CD14-positive monocyte (primary cell): ENCODE results near the gene SCAF4. TPM values are rescaled to one million over a fixed set of nuclear protein-coding genes. Genes with fewer than 3 reads are reported as not detected.

Source experiments
- DNase-seq, 3 donors: peaks; one replicate each; pipeline ENCODE4 v3.0.0-alpha.2; 2011 to 2022
- H2AFZ ChIP-seq: 2 replicates; pipeline ENCODE4 v1.6.0; 2012; ENCODE audit warnings: mild to moderate bottlenecking, low read depth, low read length, inconsistent platforms; ENCODE audit not compliant: insufficient read depth, poor library complexity, severe bottlenecking
- H3K27ac ChIP-seq, 2 donors: 1 replicate in 1 of 2; 2 replicates in 1 of 2; pipeline ENCODE4 v1.5.1; 2012 to 2013; ENCODE audit warnings: low read length in 2 of 2, control low read depth in 1 of 2, inconsistent platforms in 1 of 2, low read depth in 1 of 2, mild to moderate bottlenecking in 1 of 2
- H3K27me3 ChIP-seq, 2 donors: one replicate each; pipeline versions ENCODE4 v1.6.0 to v1.6.1; 2011 to 2013; ENCODE audit warnings: low read length in 2 of 2; ENCODE audit not compliant: control insufficient read depth in 2 of 2, insufficient read depth in 2 of 2
- H3K36me3 ChIP-seq, 2 donors: replicated peaks in 1 of 2; 1 replicate in 1 of 2; 2 replicates in 1 of 2; pipeline versions ENCODE4 v1.5.1 to v1.6.1; 2012 to 2013; ENCODE audit warnings: low read length in 2 of 2, control low read depth in 1 of 2, inconsistent platforms in 1 of 2, mild to moderate bottlenecking in 1 of 2; ENCODE audit not compliant: insufficient read depth in 2 of 2, control insufficient read depth in 1 of 2
- H3K4me1 ChIP-seq, 2 donors: 1 replicate in 1 of 2; 2 replicates in 1 of 2; pipeline versions ENCODE4 v1.5.1 to v1.6.1; 2012 to 2013; ENCODE audit warnings: low read length in 2 of 2, control low read depth in 1 of 2, inconsistent platforms in 1 of 2, mild to moderate bottlenecking in 1 of 2, moderate library complexity in 1 of 2; ENCODE audit not compliant: insufficient read depth in 2 of 2, control insufficient read depth in 1 of 2
- H3K4me2 ChIP-seq: replicated peaks from 2 replicates; pipeline ENCODE3; 2012; ENCODE audit warnings: low read length, moderate library complexity, mild to moderate bottlenecking; ENCODE audit not compliant: poor library complexity, severe bottlenecking; ENCODE audit errors: extremely low read depth
- H3K4me3 ChIP-seq, 3 experiments: fragments of 200-600 bp in 1 of 3; sonication (generic) in 1 of 3; replicated peaks in 1 of 3; 1 replicate in 2 of 3; 2 replicates in 1 of 3; pipeline ENCODE4 v1.5.1; 2011 to 2013; ENCODE audit warnings: low read length in 3 of 3, mild to moderate bottlenecking in 3 of 3, control low read depth in 2 of 3, low read depth in 2 of 3, inconsistent platforms in 1 of 3, moderate library complexity in 1 of 3
- H3K79me2 ChIP-seq: 2 replicates; pipeline ENCODE4 v1.6.0; 2012; ENCODE audit warnings: mild to moderate bottlenecking, control low read depth, inconsistent platforms, low read length, moderate library complexity; ENCODE audit not compliant: insufficient read depth
- H3K9ac ChIP-seq: 2 replicates; pipeline ENCODE4 v1.6.0; 2017; ENCODE audit warnings: low read length, mild to moderate bottlenecking; ENCODE audit not compliant: insufficient read depth, poor library complexity, severe bottlenecking
- H3K9me3 ChIP-seq, 2 donors: replicated peaks in 1 of 2; 1 replicate in 1 of 2; 2 replicates in 1 of 2; pipeline versions ENCODE4 v1.5.1 to v1.6.1; 2012 to 2013; ENCODE audit warnings: low read length in 2 of 2, control low read depth in 1 of 2; ENCODE audit not compliant: control insufficient read depth in 1 of 2, insufficient read depth in 1 of 2
- H4K20me1 ChIP-seq: 2 replicates; pipeline ENCODE4 v1.6.0; 2012; ENCODE audit warnings: mild to moderate bottlenecking, low read length, control low read depth, moderate library complexity; ENCODE audit not compliant: insufficient read depth
- H3K27ac Mint-ChIP-seq, 7 donors: one replicate each; pipeline ENCODE4 v1.8.0; 2020; ENCODE audit warnings: mild to moderate bottlenecking in 7 of 7, mixed read lengths in 7 of 7, moderate library complexity in 6 of 7, inconsistent platforms in 2 of 7
- H3K27me3 Mint-ChIP-seq, 3 donors: one replicate each; pipeline ENCODE4 v1.8.0; 2021 to 2022; ENCODE audit warnings: low read depth in 3 of 3, mild to moderate bottlenecking in 3 of 3, mixed read lengths in 3 of 3, moderate library complexity in 3 of 3, inconsistent platforms in 1 of 3
- H3K36me3 Mint-ChIP-seq, 2 donors: one replicate each; pipeline ENCODE4 v1.8.0; 2020; ENCODE audit warnings: mixed read lengths in 2 of 2, inconsistent platforms in 1 of 2, mild to moderate bottlenecking in 1 of 2
- H3K4me1 Mint-ChIP-seq: one replicate; pipeline ENCODE4 v1.8.0; 2020; ENCODE audit warnings: mild to moderate bottlenecking, mixed read lengths
- H3K4me3 Mint-ChIP-seq, 2 donors: one replicate each; pipeline ENCODE4 v1.8.0; 2020; ENCODE audit warnings: mild to moderate bottlenecking in 2 of 2, mixed read lengths in 2 of 2, moderate library complexity in 1 of 2
- H3K9me3 Mint-ChIP-seq, 7 donors: one replicate each; pipeline ENCODE4 v1.8.0; 2020 to 2022; ENCODE audit warnings: mixed read lengths in 7 of 7, mild to moderate bottlenecking in 6 of 7, moderate library complexity in 6 of 7, inconsistent platforms in 2 of 7
- WGBS: methylation state at CpG from one replicate; pipeline ENCODE4 v1.1.5; 2013; ENCODE audit warnings: missing lambda C conversion rate; ENCODE audit not compliant: insufficient coverage; 5-methylcytosine and 5-hydroxymethylcytosine counted together
- intact Hi-C, 2 donors: fragments of 100-400 bp; cut with micrococcal nuclease; formaldehyde crosslinking; loops; one replicate each; pipeline versions ENCODE4 v1.15.0 to v1.15.1; 2023
- polyA plus RNA-seq, 3 donors: library from polyadenylated mRNA; depleted of rRNA in 1 of 3; unstranded in 2 of 3; stranded (reverse) in 1 of 3; fragments of 300-500 nt in 2 of 3; fragments of >200 nt in 1 of 3; fragmentation: Illumina TruSeq in 2 of 3; gene quantifications; 1 replicate in 2 of 3; 2 replicates in 1 of 3; pipeline ENCODE4 v1.2.3, GENCODE V29; 2012 to 2021
- small RNA-seq: library from RNA; depleted of rRNA; stranded (forward); fragments of <200 nt; gene quantifications from one replicate; pipeline ENCODE3, GENCODE V24; 2012; ENCODE audit warnings: low read depth; ENCODE audit not compliant: insufficient read length
- TF ChIP-seq, protein P1 (sequence below): fragments of 200-600 bp; IDR thresholded peaks from one replicate; pipeline ENCODE4 v1.8.0; 2022; ENCODE audit warnings: antibody characterized with exemption, mild to moderate bottlenecking

The SCAF4 gene
- polyA plus RNA-seq, 3 donors: 4.6 to 28.7 (median 11.3) TPM

DNA sequence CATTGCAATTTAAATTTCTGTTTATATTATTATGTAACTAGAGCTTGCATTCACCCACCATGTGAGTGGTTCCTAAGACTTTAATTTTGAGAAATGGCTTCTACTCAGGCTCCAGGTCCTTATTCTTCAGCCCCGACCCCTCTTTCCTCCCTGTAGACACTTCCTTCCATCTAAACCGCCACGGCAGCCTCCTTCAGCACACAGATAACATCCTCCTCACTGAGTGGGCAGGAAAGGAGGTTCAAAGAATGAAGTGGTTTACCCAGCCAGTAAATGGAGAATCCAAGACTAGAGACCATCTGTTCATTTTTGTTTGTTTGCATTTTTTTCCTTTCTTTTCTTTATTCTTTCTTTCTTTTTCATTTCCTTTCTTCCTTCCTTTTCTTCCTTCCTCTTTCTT is 109.5 kb downstream of the SCAF4 start:
- Histone ChIP-seq H3K9ac (no peak overlapping the region), H3K27me3 (no peaks in the 10 kb centered on the region), H3K4me2 (no peak overlapping the region), H3K36me3 (no peaks in the 10 kb centered on the region), H4K20me1 (no peaks in the 10 kb centered on the region), H3K79me2 (no peaks in the 10 kb centered on the region), H3K9me3 (peaks cover 0 to 2% of the 10 kb centered on the region in 2 donors), H3K4me3 (no peak overlapping the region), H2AFZ (no peak overlapping the region), H3K27ac (no peak overlapping the region), H3K4me1 (no peaks in the 10 kb centered on the region)
- Mint-ChIP-seq H3K4me3 (no peak overlapping the region), H3K4me1 (peaks cover 12% of the 10 kb centered on the region), H3K27me3 (peaks cover 1 to 3% (median 2%) of the 10 kb centered on the region in 3 donors), H3K27ac (no peak overlapping the region), H3K9me3 (peaks cover 2 to 11% (median 5%) of the 10 kb centered on the region in 7 donors), H3K36me3 (no peaks in the 10 kb centered on the region)
- TF ChIP-seq, protein P1, sequence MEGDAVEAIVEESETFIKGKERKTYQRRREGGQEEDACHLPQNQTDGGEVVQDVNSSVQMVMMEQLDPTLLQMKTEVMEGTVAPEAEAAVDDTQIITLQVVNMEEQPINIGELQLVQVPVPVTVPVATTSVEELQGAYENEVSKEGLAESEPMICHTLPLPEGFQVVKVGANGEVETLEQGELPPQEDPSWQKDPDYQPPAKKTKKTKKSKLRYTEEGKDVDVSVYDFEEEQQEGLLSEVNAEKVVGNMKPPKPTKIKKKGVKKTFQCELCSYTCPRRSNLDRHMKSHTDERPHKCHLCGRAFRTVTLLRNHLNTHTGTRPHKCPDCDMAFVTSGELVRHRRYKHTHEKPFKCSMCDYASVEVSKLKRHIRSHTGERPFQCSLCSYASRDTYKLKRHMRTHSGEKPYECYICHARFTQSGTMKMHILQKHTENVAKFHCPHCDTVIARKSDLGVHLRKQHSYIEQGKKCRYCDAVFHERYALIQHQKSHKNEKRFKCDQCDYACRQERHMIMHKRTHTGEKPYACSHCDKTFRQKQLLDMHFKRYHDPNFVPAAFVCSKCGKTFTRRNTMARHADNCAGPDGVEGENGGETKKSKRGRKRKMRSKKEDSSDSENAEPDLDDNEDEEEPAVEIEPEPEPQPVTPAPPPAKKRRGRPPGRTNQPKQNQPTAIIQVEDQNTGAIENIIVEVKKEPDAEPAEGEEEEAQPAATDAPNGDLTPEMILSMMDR: no peak
- intact Hi-C loops: no loop called here
- no CpG with 5 or more reads among the region's 3 CpGs for WGBS
- no peak for DNase-seq

Small RNA genes lying within 50 kb of the gene (small RNA-seq; reads per million reads assigned to genes)
- 0.71 reads per million for gene RF01241

Other genes starting within 250 kb of the SCAF4 start
- 100 to 1,000 TPM in 2 of 3 donors, 10 to 100 TPM in 1; 79.6 to 174 (median 157) TPM for gene SOD1, start 72.4 kb downstream of the SCAF4 start, polyA plus RNA-seq
- gene HUNK, start 140.9 kb upstream of the SCAF4 start, polyA plus RNA-seq: not detected